HG03558 (cell line): Measurements from ENCODE around the gene CGB5.
"Not testable (repeated sequence)": the region's sequence is repeated elsewhere in the genome, so short reads cannot be mapped to it uniquely, and the experiment has no call there.

Experiments used
- ATAC-seq: cut with Tn5 transposase; IDR thresholded peaks from one replicate; pipeline ENCODE4 v1.9.1; 2021; ENCODE audit warnings: moderate number of reproducible peaks; ENCODE audit not compliant: unreplicated experiment; ENCODE audit errors: extremely low read depth

CGB5 gene

GRCh38 chr19:49043548-49043947 lies at the start of gene CGB5:
Gene CGB5 (plus strand): TSS chr19:49043848. CDS start chr19:49044210, 362 bp downstream.
- not testable (repeated sequence) for ATAC-seq

- ATAC-seq = no peak
Observed at GRCh38 chr19:48994035-48994386, 49.6 kb upstream of the CGB5 start.

- no peak for ATAC-seq
Observed at GRCh38 chr19:48997972-48998371, 45.7 kb upstream of the CGB5 start.

GRCh38 chr19:48999481-49000325 lies 43.9 kb upstream of the CGB5 start:
- no peak for ATAC-seq

GRCh38 chr19:49004133-49004532 lies 39.5 kb upstream of the CGB5 start:
- no peak for ATAC-seq

GRCh38 chr19:49004964-49005614 lies 38.6 kb upstream of the CGB5 start:
- ATAC-seq = no peak

GRCh38 chr19:49006905-49007304 lies 36.7 kb upstream of the CGB5 start:
- ATAC-seq = no peak

- no peak for ATAC-seq
Observed at GRCh38 chr19:49009828-49010227, 33.8 kb upstream of the CGB5 start.

GRCh38 chr19:49010453-49010852 lies 33.2 kb upstream of the CGB5 start:
- ATAC-seq = no peak

GRCh38 chr19:49011194-49011593 lies 32.5 kb upstream of the CGB5 start:
- ATAC-seq = no peak

- ATAC-seq = no peak
Observed at GRCh38 chr19:49014123-49014869, 29.4 kb upstream of the CGB5 start.

- no peak for ATAC-seq
Observed at GRCh38 chr19:49014870-49015255, 28.8 kb upstream of the CGB5 start.

GRCh38 chr19:49016067-49016839 lies 27.4 kb upstream of the CGB5 start:
- ATAC-seq = no peak

- ATAC-seq = no peak
Observed at GRCh38 chr19:49017041-49017665, 26.5 kb upstream of the CGB5 start, which contains the start of gene LHB. Gene LHB (minus strand): TSS chr19:49017091. CDS start chr19:49017081, 10 bp downstream.

- no peak for ATAC-seq
Observed at GRCh38 chr19:49017666-49018351, 25.8 kb upstream of the CGB5 start.

GRCh38 chr19:49018388-49019241 lies 25.0 kb upstream of the CGB5 start:
- ATAC-seq = not testable (repeated sequence)

GRCh38 chr19:49019242-49019932 lies 24.3 kb upstream of the CGB5 start:
- no peak for ATAC-seq

GRCh38 chr19:49020342-49020741 lies 23.3 kb upstream of the CGB5 start:
- no peak for ATAC-seq
